OCI-M2 (cell line): ENCODE results near the gene CDH8.
"Not testable (repeated sequence)": the region's sequence is repeated elsewhere in the genome, so short reads cannot be mapped to it uniquely, and the experiment has no call there.

Experiments
- DNase-seq: peaks from one replicate; lab custom pipeline; 2025; ENCODE audit not compliant: unreplicated experiment; lab: John Stamatoyannopoulos, UW

Gene CDH8

DNA sequence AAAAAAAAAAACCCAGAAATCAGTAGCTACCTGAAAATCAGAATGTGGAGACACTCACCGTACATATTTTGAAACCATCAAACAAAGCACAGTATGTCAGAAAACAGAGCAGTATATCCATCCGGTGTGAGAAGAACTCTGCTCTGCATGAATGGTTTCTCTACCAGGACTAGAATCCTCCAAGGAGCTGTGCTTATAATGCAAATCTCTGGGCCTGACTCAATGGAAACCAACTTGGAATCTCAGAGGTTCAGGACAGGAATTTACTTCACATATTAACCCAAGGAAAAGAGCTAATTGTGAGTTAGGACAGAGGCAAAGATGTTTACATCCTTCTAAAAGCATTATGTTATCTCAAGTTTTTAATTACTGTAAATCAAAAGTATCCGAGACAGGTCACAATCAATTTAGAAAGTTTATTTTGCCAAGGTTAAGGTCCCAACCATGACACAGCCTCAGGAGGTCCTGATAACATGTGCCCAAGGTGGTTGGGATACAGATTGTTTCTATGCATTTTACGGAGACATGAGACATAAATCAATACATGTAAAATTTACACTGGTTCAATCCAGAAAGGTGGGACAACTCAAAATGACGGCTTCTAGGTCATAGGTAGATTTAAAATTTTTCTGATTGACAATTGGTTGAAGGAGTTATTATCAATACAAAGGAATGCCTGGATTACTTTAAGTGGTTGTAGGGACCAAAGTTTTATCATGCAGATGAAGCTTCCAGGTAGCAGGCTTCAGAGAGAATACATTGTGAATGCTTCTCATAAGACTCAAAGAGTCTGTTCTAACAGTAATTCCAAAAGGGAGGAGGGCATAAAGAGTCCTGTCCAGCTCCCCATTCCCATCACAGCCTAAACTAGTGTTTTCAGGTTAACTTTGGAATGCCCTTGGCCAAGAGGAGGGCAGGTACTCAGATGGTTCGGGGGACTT lies 164.1 kb downstream of the CDH8 start:
- no peak for DNase-seq

DNA sequence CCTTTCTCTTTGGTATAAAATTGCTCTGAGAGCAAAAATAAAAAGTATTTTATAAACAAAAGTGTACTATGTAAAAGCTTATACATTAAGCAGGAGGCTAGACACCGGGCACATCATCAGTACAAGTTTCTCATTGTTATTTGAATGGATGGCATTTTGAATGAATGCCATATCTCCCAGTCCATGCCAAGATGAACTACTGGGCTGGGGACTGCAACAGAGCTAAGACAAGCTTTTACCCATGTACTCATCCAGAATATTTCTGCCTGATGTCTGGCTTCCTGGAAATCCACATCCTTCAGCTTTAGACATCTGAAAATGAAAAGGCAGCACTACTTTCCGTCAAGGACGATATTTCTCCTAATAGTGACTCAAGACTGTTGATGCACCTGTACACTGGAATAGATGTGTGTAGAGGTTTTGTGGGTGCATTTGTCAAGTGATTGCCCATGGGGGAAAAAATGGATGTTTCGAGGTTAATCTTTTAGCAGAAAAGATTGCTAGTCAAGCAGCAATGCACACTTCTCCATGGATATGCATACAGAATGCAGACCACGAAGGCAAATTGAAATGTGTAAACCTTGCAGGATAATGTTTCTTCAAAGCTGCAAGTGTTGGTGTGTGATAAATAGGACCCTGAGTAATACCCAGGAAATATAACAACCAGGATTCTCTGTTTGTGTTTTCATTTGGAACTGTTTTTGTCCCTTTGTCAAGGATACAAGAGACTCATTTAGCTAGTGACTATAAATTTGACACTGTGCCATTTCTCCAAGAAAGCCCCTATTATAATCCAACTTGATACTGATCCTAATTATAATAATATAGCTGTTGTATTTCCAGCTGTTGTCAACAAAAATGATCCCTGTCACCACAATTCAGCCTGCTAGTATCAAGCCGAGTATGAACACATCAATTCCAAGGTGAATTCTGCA lies 173.8 kb downstream of the CDH8 start:
- DNase-seq = no peak

DNA sequence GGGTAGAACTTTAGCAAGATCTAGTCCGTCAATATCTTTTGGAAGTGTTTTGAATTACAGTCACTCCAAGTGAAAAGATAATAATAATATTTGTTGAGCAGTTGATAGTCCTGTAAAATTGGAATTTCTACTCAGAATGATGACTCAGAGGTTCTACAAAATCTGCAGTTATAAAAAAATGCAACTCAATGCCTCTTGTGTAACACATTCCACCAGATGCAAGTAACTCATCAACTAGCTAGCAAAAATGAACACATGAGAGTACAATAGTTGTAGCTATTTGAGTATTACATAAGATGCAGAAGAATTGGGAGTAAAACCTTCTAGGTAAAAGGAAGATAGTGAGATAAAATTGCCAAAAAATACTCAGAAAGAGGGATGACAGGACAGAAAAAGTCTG lies 177.2 kb downstream of the CDH8 start:
- no peak for DNase-seq

DNA sequence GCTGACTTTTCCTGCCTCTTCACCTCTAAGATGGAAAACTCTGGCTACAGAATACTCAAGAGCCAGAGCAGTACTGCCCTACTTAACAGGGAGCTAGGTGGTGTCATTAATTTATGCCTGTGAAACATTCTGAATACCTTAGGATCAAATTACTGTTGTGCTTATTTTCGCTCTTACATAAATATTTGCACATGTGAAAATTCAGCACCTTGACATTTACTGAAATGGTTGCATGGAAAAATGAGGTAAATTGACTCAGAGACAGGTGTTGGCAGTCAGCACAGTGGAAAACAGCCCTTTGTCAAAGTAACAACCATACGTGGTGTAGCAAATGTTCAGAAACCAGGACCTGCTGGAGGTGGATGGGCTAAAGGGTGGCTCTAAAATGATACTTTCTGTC lies 193.6 kb downstream of the CDH8 start:
- DNase-seq = no peak

DNA sequence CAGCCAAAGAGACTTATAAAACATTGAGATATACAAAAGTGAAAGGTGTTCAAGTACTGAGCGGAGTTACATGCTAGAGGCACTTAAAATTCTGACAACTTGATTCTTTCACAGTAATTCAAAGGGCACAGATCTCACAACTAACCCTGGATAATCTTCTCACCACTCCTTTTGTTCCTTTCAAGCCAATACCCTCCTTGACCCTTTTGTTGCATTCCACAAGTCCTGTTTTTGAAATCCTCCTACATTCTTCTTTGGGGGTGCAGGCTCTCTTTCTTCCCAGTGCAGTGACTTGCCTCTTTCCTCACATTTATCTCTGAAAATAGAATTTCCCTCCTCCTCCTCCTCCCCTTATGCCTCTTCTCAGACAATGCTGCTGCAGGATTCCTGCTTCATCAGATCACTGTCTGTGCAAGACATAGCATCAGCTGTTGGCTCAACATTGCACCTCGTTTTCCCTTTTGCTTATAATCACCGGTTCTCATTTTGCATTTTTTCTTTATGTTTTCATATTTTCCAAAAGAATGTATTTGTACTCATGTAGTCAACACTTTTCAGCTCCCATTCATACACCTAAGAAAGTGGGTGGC lies 199.3 kb downstream of the CDH8 start:
- DNase-seq = no peak

DNA sequence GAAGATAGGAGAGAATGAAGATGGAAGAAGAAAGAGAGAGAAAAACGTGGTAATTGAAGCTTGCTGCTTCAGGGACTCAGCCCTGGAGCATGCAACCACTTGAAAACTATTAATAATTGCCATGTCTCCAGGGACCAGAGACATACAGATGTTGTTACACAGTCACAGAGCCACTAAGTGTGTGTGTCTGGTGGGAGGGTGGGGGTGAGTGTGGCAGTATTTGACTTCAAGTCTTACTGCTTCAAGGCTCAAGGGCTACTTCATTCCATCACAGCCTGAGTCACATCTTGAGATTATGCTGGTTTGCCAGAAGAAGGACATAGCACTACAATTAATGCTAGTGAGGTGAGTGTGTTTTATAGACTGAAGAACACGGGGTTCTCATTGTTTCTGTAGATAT lies 202.2 kb downstream of the CDH8 start:
- no peak for DNase-seq

DNA sequence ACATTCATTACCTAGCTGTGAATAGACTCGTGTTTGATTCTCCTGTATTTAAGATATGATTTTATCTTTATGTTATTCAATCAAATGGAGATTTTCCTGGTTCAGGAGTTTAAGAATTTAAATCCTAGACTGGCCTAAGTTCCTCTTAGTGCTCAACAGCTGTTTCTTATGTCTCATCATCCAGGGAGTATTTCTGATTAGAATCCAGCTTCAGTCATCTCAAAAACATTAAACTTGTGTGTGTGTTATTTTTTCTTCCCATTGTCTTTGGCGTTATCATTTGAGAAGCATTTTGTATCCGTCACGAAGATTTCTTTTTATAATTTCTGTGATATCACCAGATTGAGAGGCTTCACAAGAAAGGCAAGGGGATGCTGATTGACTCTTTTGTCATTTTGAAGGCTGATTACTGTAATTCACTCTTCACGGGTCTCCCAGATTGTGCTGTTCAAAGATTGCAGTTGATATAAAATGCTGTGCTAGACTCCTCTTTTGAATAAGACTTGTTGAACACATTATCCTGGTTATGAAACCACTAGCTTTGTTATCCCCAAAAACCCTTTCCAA lies 204.8 kb downstream of the CDH8 start:
- DNase-seq = no peak

DNA sequence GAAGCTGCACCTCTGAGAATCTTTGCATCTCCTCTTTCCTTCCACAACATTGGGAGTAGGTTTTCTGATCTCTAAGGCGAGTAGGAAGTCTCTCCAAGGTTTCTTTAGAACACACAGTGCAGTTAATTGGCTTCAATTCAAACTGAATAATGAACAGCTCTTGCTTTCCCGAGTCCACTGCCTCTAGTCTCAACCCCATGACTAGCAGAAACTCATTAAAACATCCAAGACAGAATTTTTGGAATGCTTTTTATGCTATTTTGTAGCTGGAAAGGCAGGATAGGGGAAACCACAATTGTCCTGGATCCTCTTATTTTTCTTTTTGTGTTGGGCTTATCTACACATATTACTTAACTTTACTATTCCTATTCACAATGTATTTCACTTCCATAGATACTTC lies 206.6 kb downstream of the CDH8 start:
- no peak for DNase-seq

DNA sequence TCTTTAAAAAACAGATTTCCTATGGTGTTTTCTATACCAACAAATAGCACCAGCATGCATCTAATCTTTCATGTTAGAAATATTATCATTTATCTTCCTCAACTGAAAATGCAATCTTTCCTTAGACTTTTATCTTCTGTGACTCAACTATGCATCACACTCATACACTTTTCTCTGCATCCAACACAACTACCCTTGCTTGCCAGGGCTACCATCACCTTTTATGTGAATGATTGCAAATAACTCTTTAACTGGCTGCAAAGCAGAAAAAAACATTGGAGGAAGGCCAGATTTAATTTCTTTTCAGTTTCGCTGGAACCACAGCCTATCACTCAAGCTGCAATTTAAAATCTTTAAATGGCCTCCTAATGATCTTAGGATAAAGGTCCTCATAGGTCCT lies 212.9 kb downstream of the CDH8 start:
- no peak for DNase-seq

DNA sequence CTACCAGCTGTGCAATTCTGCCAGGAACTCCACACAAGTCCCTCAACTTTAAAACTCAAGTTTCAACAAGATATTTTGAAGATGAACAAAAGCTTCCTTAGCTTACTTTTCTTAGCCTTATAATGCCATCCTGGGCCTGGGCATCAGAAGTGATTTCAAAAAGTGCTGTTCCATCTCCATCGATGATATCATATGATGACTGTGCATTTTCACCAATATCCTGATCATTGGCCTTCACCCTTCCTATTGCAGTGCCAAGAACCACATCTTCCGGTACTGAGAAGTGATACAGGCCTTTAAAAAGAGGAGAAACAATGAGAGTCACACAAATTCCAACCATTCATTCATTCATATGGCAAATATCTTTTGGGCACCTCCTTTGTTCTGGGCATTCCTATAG lies 215.4 kb downstream of the CDH8 start:
- no peak for DNase-seq

DNA sequence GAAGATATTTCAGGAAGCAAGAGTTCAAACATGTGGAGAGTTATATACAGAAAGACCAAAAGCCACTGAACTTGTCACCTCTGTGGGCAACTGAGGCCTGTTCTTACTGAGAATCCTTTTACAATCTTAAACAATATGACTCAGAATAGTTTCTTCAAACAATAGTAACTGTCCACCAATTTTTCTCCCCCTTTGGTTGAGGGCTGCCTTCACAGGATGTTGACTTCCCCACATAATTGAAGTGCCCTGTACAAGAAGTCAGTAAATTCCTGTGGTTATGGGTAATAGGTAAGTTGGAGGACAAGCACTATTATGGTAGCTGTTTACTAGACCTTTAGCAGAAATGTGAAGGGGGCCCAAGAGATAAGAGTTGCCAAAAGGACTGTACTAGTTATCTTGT lies 215.8 kb downstream of the CDH8 start:
- DNase-seq = no peak

DNA sequence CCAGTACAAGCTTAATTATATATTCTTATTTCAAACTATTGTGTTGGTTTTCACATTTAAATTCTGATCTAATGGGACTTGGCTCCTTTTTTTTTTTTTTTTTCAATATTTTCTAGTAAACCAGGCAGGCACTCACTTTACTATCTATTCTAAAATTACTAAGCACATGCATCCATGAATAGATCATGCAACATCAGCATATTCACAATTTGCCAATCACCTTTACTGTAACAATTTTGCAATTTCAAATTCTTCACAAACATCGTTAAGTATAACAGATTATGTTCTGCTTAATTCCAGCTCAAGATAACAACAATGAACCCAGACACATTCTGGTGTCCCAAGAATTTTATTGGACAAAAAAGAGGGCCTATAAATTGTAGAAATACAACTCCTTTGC lies 217.4 kb downstream of the CDH8 start:
- DNase-seq = no peak

DNA sequence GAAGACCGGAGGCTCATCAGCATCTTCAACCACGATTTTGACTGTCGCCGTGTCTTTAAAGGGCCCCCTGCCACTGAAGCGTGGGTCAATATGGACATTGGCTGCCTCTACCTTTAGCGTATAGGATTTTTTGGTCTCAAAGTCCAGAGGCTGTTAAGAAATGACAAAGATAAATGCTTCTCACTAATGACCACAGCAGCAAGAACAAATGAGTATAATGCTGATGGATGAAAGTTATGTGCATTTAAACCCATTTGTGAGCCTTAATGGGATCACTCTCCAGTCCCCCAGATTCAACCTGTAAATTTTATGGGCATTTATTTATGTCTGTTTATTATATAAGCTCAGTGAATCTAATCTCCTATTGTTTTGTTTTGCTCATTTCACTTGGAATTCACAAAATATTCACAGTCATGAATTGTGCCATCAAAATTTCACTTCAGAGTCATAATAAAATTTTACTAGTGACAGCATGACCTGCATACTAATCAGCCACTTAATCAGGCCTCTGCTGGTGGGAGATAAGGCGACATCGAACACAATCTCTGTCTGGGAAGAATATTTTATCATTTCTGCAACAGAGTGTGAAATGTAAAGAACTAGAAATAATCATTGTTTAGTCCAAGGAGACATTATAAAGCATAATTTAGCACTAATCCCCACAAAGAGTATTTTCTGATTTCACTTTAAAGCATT lies 218.5 kb downstream of the CDH8 start:
- DNase-seq = no peak

DNA sequence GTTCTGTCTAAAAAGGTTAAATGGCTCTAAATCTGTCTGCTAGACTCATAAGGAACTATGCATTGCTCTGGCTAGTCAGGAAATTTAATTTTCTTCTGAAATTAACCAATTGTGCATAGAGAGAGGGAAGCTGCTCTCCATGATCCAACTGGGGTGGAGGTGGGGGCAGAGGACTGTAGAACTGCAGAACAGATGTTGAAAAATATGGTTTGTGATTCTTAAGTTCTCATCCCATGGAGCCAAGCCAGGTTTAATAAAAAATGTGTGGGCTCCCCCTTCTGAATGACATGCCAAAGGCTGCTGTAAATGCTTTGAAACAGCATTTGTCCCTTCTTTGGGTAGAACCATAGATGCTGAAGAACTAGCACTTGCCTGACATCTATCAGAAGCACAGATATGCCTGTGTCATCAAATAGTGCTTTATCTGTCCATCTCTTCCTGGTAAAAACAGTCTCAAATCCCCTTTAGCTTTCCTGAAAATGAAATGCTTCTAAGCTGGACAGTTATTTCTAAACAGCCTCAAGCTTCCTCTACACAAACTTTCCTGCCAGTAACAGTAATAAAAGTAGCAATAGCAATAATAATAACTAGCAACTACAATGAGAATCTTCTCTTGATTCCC lies 221.4 kb downstream of the CDH8 start:
- no peak for DNase-seq

DNA sequence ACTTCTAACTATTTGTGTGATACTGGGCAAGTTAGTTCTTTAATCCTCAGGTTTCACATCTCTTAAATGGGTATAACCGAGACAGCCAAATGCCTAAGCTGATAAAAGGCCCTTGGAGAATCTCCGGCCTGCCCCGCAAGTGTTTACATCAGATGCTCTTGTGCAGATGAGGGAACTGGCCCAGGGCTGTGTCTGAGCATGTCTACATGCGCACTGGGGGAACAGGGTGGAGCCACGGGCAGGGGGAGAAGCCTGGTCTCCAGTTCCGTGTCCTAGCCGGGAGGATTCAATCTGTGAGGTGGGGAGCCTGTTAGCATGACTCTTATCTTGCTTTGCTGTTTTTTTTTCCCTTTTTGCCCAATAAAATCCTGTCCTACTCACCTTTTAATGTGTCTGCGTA lies 222.9 kb downstream of the CDH8 start:
- DNase-seq = no peak

DNA sequence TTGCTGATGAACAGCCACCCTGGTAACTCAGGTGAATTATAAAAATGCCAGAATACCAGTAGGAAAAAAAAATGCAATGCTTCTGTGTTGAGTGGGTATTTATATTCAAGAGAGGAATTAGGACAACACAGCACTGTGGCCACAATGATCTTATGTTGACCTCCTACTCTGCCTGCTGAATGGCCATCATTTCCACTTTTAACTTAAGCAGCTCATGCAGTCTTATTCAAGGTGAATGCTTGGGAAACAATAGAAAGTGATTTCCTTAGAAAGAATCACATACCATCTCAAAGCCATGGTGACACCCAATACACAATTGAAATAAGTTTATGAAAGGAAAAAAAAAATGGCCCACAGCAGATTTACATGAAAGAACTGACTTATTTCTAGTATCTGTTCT lies 224.0 kb downstream of the CDH8 start:
- no peak for DNase-seq

DNA sequence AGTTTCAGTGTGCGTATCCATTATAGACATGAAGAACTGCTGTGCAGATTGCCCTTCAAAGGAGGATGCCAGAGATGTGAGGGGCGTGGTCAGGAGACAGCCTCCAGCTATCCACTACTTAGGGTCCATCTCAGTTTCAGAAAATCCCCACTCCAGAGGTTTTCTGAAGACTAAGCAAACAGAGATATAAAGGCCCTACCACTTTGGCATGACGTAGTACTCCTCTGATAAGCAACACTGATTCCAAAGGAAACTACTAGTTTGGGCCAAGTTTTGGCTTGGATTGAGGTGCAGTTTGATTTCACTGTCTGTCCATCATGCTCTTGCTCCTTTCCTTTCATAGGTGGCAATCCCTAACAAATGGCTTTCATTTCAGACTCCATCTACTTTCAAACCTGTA lies 228.7 kb downstream of the CDH8 start:
- no peak for DNase-seq

DNA sequence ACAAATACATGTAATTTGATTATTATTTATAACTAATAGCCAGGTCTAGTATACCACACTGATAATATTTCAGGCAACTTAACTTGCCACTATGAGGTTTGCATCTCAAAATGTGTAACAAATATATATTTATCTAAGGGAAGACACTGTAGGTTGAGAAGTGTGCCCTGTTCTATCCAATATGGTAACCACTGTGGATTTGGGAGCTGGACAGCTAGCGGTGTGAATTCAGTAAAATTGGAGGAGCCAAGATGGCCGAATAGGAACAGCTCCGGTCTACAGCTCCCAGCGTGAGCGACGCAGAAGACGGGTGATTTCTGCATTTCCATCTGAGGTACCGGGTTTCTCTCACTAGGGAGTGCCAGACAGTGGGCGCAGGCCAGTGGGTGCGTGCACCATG lies 235.0 kb downstream of the CDH8 start:
- not testable (repeated sequence) for DNase-seq

DNA sequence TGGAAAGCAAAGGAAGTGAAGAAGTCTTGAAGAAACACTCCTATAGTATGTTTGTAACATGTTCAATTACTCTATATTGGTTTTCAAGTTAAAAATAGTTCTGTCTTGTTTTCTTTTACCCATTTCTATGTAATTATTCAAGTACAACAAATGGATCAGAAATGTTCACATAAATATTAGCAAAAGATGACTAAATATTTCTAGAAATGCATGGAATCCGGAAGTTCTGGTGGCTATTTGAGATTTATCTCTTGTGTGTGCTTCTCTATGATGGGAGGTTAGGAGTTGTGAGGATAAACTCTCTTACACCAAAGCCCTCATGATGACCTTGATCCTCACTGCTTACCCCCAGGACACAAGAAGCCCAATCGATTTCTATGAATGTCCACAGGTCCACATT lies 237.5 kb downstream of the CDH8 start:
- no peak for DNase-seq

DNA sequence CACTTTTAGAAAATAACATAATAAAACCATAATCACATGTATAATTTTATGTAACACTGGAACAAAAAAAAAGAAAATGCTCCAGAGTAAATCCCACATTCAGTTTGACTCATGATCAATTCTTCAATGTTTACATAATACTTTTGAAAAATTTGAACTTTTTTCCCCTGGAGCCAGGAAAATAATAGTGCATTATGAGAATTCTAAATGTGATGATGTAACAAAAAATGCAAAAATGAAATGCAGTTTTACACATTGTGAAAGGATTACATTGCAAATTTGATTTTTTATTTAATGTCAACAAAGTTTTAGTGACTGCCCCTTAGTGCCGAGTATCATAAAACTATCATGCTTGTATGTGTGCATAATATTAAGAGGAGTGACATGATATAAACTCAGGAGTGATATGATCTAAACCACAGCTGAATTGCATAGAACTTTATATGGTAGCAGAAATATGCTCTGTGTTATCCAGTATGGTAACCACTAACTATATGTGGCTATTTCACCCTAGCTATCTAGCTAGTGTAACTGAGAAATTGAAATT lies 238.2 kb downstream of the CDH8 start:
- no peak for DNase-seq
